ENCODE measurements around the gene FAM83F. TPM values are rescaled to one million over a fixed set of nuclear protein-coding genes. Genes with fewer than 3 reads are reported as not detected.

FAM83F gene
- total and polyA plus RNA-seq, 4 donors: 0.39 to 1.5 (median 1.2) TPM

DNA sequence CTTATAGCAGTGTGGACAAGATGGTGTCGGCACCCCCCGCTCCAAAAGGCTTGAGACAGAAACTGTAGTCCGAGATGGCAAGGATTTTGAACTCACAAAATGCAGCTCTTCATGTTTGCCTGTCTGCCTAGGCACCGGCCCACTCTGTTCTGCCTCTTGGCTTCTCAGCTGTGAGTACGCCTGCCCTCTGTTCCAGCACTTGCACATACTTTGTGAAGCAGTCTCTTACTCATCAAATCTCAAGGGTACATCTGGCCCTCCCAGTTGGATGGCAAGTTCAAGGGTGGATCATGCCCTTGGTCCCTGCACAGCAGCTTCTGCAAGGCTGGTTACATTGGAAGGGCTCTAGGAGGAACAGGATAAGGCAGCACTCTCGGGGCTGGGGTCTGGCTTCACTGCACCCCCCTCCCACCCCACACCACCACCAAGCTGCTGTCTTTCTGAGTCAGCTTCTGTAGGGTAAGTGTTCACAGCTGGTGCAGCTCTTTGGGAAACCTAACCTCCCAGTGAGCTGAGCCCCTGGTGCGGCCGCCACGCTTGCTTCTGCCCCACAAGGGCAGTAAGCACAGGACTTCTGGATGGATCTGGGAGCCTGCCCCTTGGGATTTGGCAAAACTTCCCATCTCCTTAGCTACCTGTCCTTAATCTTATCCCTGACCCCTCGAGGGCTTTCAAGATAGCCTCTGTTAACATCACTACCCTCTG, 37.2 kb downstream of the FAM83F start:
- Histone ChIP-seq H3K27ac (ENCODE audit: low read depth in 1 of 2, low read length in 2 of 2) (no peak overlapping the region), H3K36me3 (ENCODE audit: control insufficient read depth in 4 of 4, insufficient read depth in 3 of 4, low read depth in 1 of 4, low read length in 3 of 4) (no peaks in the 10 kb centered on the region), H3K4me3 (ENCODE audit: low read depth in 1 of 3, low read length in 3 of 3) (no peak overlapping the region), H3K27me3 (ENCODE audit: control insufficient read depth in 4 of 4, insufficient read depth in 4 of 4, low read length in 3 of 4) (no peaks in the 10 kb centered on the region), H3K9ac (ENCODE audit: low read depth in 1 of 2, low read length in 2 of 2) (no peak overlapping the region), H3K4me1 (ENCODE audit: control insufficient read depth in 4 of 4, insufficient read depth in 4 of 4, low read length in 3 of 4) (peaks cover 0 to 5% (median 0%) of the 10 kb centered on the region in 4 donors), H3K9me3 (ENCODE audit: control insufficient read depth in 4 of 4, low read length in 3 of 4) (no peaks in the 10 kb centered on the region)
- DNase-seq (ENCODE audit: low spot score): no peak
- TF ChIP-seq HNF4A (conservative IDR thresholded peaks at IDR 0.05): no peak
- 89% methylated on average over 10 of the region's 10 CpGs for WGBS

DNA sequence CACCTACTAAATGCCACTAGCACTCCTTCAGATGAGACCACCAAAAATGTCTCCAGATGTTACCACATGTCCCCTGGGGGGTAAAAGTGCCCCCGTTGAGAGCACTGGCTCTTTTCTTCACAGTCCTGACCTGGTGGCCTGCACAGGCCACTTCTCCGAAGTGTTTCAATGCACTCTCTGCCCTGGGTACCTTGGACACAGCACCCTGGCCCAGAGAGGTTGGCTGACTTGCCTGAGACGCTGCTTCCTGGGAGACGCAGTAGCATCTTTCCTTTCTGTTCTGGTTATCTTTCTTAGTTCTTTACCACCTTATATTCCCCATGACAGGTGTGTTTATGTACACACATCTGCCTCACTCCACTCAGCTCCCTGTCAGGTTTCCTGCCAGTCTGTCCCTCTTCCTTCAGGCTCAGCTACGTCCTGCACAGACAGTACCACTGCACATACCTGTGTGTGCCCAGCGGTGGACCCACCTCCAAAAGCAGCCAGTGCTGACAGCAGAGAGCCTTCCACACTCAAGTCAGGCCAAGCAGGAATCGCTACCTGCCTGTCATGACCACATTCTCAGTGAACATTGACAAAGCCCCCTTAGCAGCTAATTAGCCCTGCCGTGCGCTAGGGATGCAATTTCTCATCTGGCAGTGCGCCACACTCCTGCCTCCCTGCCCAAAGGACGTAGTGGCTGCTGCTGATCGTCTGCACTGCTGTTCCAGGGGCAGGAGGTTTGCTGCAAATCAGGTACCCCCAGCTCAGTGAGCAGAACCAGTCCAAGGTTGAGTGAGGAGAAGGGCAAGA, 39.0 kb downstream of the FAM83F start:
- WGBS: 83% methylated on average over 12 of the region's 12 CpGs

More for the DNA sequence above, 39.0 kb downstream of the FAM83F start:
- Histone ChIP-seq H3K9me3 (ENCODE audit: control insufficient read depth in 4 of 4, low read length in 3 of 4) (no peaks in the 10 kb centered on the region), H3K36me3 (ENCODE audit: control insufficient read depth in 4 of 4, insufficient read depth in 3 of 4, low read depth in 1 of 4, low read length in 3 of 4) (no peaks in the 10 kb centered on the region), H3K27me3 (ENCODE audit: control insufficient read depth in 4 of 4, insufficient read depth in 4 of 4, low read length in 3 of 4) (no peaks in the 10 kb centered on the region), H3K4me1 (ENCODE audit: control insufficient read depth in 4 of 4, insufficient read depth in 4 of 4, low read length in 3 of 4) (peaks cover 0 to 5% (median 0%) of the 10 kb centered on the region in 4 donors), H3K4me3 (ENCODE audit: low read depth in 1 of 3, low read length in 3 of 3) (no peak overlapping the region), H3K27ac (ENCODE audit: low read depth in 1 of 2, low read length in 2 of 2) (no peak overlapping the region), H3K9ac (ENCODE audit: low read depth in 1 of 2, low read length in 2 of 2) (no peak overlapping the region)
- TF ChIP-seq FOXA2 (IDR thresholded peaks at IDR 0.05): no peak
- no peak for TF ChIP-seq FOXA1 (IDR thresholded peaks at IDR 0.05)
- TF ChIP-seq, protein P1, sequence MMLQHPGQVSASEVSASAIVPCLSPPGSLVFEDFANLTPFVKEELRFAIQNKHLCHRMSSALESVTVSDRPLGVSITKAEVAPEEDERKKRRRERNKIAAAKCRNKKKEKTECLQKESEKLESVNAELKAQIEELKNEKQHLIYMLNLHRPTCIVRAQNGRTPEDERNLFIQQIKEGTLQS (IDR thresholded peaks at IDR 0.05): no peak
- no peak for TF ChIP-seq MAX (IDR thresholded peaks at IDR 0.05)
- TF ChIP-seq NR2F2 (IDR thresholded peaks at IDR 0.05): no peak
- TF ChIP-seq, protein P2, sequence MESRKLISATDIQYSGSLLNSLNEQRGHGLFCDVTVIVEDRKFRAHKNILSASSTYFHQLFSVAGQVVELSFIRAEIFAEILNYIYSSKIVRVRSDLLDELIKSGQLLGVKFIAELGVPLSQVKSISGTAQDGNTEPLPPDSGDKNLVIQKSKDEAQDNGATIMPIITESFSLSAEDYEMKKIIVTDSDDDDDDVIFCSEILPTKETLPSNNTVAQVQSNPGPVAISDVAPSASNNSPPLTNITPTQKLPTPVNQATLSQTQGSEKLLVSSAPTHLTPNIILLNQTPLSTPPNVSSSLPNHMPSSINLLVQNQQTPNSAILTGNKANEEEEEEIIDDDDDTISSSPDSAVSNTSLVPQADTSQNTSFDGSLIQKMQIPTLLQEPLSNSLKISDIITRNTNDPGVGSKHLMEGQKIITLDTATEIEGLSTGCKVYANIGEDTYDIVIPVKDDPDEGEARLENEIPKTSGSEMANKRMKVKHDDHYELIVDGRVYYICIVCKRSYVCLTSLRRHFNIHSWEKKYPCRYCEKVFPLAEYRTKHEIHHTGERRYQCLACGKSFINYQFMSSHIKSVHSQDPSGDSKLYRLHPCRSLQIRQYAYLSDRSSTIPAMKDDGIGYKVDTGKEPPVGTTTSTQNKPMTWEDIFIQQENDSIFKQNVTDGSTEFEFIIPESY (IDR thresholded peaks at IDR 0.05): no peak
- TF ChIP-seq RAD21 (IDR thresholded peaks at IDR 0.05): no peak
- TF ChIP-seq CTCF (IDR thresholded peaks at IDR 0.05; ENCODE audit: low read depth, low read length, missing input control): no peak
- no peak for TF ChIP-seq JUND (IDR thresholded peaks at IDR 0.05)
- no peak for TF ChIP-seq GABPA (IDR thresholded peaks at IDR 0.05 in 1 of 2, conservative IDR thresholded peaks at IDR 0.05 in 1 of 2)
- no peak for TF ChIP-seq TAF1 (conservative IDR thresholded peaks at IDR 0.05)
- TF ChIP-seq HNF4G (IDR thresholded peaks at IDR 0.05): no peak
- TF ChIP-seq REST (IDR thresholded peaks at IDR 0.05): no peak
- no peak for TF ChIP-seq YY1 (IDR thresholded peaks at IDR 0.05)
- TF ChIP-seq RXRA (IDR thresholded peaks at IDR 0.05): no peak
- no peak for TF ChIP-seq SP1 (IDR thresholded peaks at IDR 0.05)
- no peak for TF ChIP-seq EGR1 (IDR thresholded peaks at IDR 0.05; ENCODE audit: low read depth in 2 of 2)
- TF ChIP-seq HNF4A (conservative IDR thresholded peaks at IDR 0.05): no peak
- DNase-seq (ENCODE audit: low spot score): no peak
